ENCODE measurements around the gene AMMECR1L.

Gene AMMECR1L

GRCh38 chr2:127879899-127880298, 5.9 kb downstream of the AMMECR1L start:
- Mint-ChIP-seq H3K36me3 (ENCODE audit: low read depth) (peaks cover 33% of the 10 kb centered on the region), H3K4me3 (no peak overlapping the region)
- no peak for TF ChIP-seq CTCF (IDR thresholded peaks at IDR 0.05)

GRCh38 chr2:127877626-127878025, 8.1 kb downstream of the AMMECR1L start:
- DNase-seq: no peak
- Mint-ChIP-seq H3K9me3 (no peaks in the 10 kb centered on the region), H3K27me3 (ENCODE audit: low read depth, poor library complexity) (no peaks in the 10 kb centered on the region), H3K36me3 (ENCODE audit: low read depth) (peaks cover 40% of the 10 kb centered on the region), H3K27ac (no peak overlapping the region), H3K4me1 (peaks cover 12% of the 10 kb centered on the region), H3K4me3 (no peak overlapping the region)
- TF ChIP-seq CTCF (IDR thresholded peaks at IDR 0.05): no peak

More at GRCh38 chr2:127879899-127880298, 5.9 kb downstream of the AMMECR1L start:
- Mint-ChIP-seq H3K27me3 (ENCODE audit: low read depth, poor library complexity) (no peaks in the 10 kb centered on the region), H3K27ac (peak overlapping the region; percentile 80), H3K4me1 (peaks cover 27% of the 10 kb centered on the region), H3K9me3 (no peaks in the 10 kb centered on the region)
- DNase-seq: no peak

- H3K27ac Mint-ChIP-seq: no peak overlapping the region
- H3K4me3 Mint-ChIP-seq: no peak overlapping the region
- H3K36me3 Mint-ChIP-seq (ENCODE audit: low read depth): peaks cover 40% of the 10 kb centered on the region
- no peaks in the 10 kb centered on the region for H3K9me3 Mint-ChIP-seq
- H3K4me1 Mint-ChIP-seq: peaks cover 12% of the 10 kb centered on the region
- TF ChIP-seq CTCF (IDR thresholded peaks at IDR 0.05): no peak
- no peaks in the 10 kb centered on the region for H3K27me3 Mint-ChIP-seq (ENCODE audit: low read depth, poor library complexity)
- DNase-seq: no peak
Measured at GRCh38 chr2:127877136-127877535, 8.6 kb downstream of the AMMECR1L start.

GRCh38 chr2:127874378-127875269, 11.1 kb downstream of the AMMECR1L start:
- no peak overlapping the region for H3K4me3 Mint-ChIP-seq
- no peak for TF ChIP-seq CTCF (IDR thresholded peaks at IDR 0.05)
- no peaks in the 10 kb centered on the region for H3K27me3 Mint-ChIP-seq (ENCODE audit: low read depth, poor library complexity)
- H3K4me1 Mint-ChIP-seq: peaks cover 12% of the 10 kb centered on the region
- peak overlapping the region; percentile 69 for H3K27ac Mint-ChIP-seq
- no peaks in the 10 kb centered on the region for H3K9me3 Mint-ChIP-seq
- DNase-seq: no peak
- H3K36me3 Mint-ChIP-seq (ENCODE audit: low read depth): peaks cover 36% of the 10 kb centered on the region

GRCh38 chr2:127873707-127874303, 12.0 kb downstream of the AMMECR1L start:
- no peak for DNase-seq
- no peak for TF ChIP-seq CTCF (IDR thresholded peaks at IDR 0.05)
- Mint-ChIP-seq H3K4me3 (no peak overlapping the region), H3K4me1 (peaks cover 7% of the 10 kb centered on the region), H3K9me3 (no peaks in the 10 kb centered on the region), H3K27ac (peak overlapping the region; percentile 33), H3K36me3 (ENCODE audit: low read depth) (peaks cover 38% of the 10 kb centered on the region), H3K27me3 (ENCODE audit: low read depth, poor library complexity) (no peaks in the 10 kb centered on the region)
